Spleen (tissue), 7 donors: ENCODE results near the gene TIFAB.

Experiments used
- CTCF ChIP-seq, 11 experiments: fragments of 200-600 bp in 7 of 11; fragments of 450-650 bp in 4 of 11; sonication (generic) in 4 of 11; IDR thresholded peaks in 8 of 11; conservative IDR thresholded peaks in 3 of 11; 1 replicate in 7 of 11; 2 replicates in 4 of 11; pipeline versions ENCODE4 v1.4.0 to v1.8.0; 2016 to 2021; ENCODE audit warnings: antibody characterized with exemption in 11 of 11, inconsistent platforms in 4 of 11, mild to moderate bottlenecking in 1 of 11
- POLR2A ChIP-seq, 3 donors: fragments of 450-650 bp; IDR thresholded peaks; one replicate each; pipeline ENCODE4 v1.5.1; 2017; ENCODE audit warnings: antibody characterized with exemption in 3 of 3, mild to moderate bottlenecking in 1 of 3
- donor health status: DM: no; HTN: no; CAD: no; lungs with moderate emphysema.
- donor health status: DM: no; HTN: no; CAD: no.
- donor health status: DM: no; HTN: no; CAD: no.

- TF ChIP-seq CTCF (IDR thresholded peaks at IDR 0.05 in 8 of 11, conservative IDR thresholded peaks at IDR 0.05 in 3 of 11) (no peak), POLR2A (IDR thresholded peaks at IDR 0.05) (no peak)
These were observed 39.6 kb upstream of the TIFAB start for GRCh38 chr5:135491552-135492318.
